Osteoblast (primary cell): ENCODE results near the gene DPF3. TPM values are rescaled to one million over a fixed set of nuclear protein-coding genes. Genes with fewer than 3 reads are reported as not detected.

Experiments used
- DNase-seq: peaks from one replicate; pipeline ENCODE4 v3.0.0; 2011; ENCODE audit warnings: low spot score, mixed read lengths; ENCODE audit not compliant: insufficient read length; ENCODE audit errors: missing footprints
- H2AFZ ChIP-seq: 2 replicates; pipeline ENCODE4 v1.6.0; 2011; ENCODE audit warnings: mild to moderate bottlenecking, low read length
- H3K27ac ChIP-seq: 2 replicates; pipeline ENCODE4 v1.5.1; 2011; ENCODE audit warnings: mild to moderate bottlenecking, low read depth, low read length, moderate library complexity
- H3K27me3 ChIP-seq: 2 replicates; pipeline ENCODE4 v1.6.0; 2012; ENCODE audit warnings: mild to moderate bottlenecking, control low read depth, inconsistent platforms, low read length, moderate library complexity; ENCODE audit not compliant: insufficient read depth
- H3K36me3 ChIP-seq: 2 replicates; pipeline ENCODE4 v1.5.1; 2011; ENCODE audit warnings: mild to moderate bottlenecking, low read length, control low read depth, moderate library complexity; ENCODE audit not compliant: insufficient read depth
- H3K4me1 ChIP-seq: 2 replicates; pipeline ENCODE4 v1.5.1; 2011; ENCODE audit warnings: mild to moderate bottlenecking, low read length, control low read depth, moderate library complexity; ENCODE audit not compliant: insufficient read depth
- H3K4me2 ChIP-seq: 2 replicates; pipeline ENCODE4 v1.6.0; 2011; ENCODE audit warnings: mild to moderate bottlenecking, low read length; ENCODE audit not compliant: insufficient read depth
- H3K4me3 ChIP-seq: fragments of 200-600 bp; sonication (generic); 3 replicates; pipeline ENCODE4 v1.5.1; 2012; ENCODE audit warnings: mild to moderate bottlenecking, low read length, inconsistent platforms; ENCODE audit not compliant: insufficient read depth
- H3K79me2 ChIP-seq: 2 replicates; pipeline ENCODE4 v1.6.0; 2012; ENCODE audit warnings: mild to moderate bottlenecking, low read length, control low read depth, inconsistent platforms; ENCODE audit not compliant: insufficient read depth
- H3K9me3 ChIP-seq: 2 replicates; pipeline ENCODE4 v1.5.1; 2011; ENCODE audit warnings: low read depth, low read length, control low read depth
- H4K20me1 ChIP-seq: 2 replicates; pipeline ENCODE4 v1.6.0; 2012; ENCODE audit warnings: mild to moderate bottlenecking, low read length, control low read depth; ENCODE audit not compliant: insufficient read depth
- CTCF ChIP-seq: IDR thresholded peaks from 2 replicates; pipeline ENCODE4 v1.5.1; 2011; ENCODE audit warnings: mild to moderate bottlenecking, low read depth, low read length, moderate library complexity; ENCODE audit errors: extremely low read depth
- total RNA-seq: library from RNA; depleted of rRNA; stranded (reverse); fragments of >200 nt; gene quantifications from 2 replicates; pipeline ENCODE4 v1.2.3, GENCODE V29; 2012

DPF3 gene
- total RNA-seq, 1 donor, result 1.8 TPM

DNA sequence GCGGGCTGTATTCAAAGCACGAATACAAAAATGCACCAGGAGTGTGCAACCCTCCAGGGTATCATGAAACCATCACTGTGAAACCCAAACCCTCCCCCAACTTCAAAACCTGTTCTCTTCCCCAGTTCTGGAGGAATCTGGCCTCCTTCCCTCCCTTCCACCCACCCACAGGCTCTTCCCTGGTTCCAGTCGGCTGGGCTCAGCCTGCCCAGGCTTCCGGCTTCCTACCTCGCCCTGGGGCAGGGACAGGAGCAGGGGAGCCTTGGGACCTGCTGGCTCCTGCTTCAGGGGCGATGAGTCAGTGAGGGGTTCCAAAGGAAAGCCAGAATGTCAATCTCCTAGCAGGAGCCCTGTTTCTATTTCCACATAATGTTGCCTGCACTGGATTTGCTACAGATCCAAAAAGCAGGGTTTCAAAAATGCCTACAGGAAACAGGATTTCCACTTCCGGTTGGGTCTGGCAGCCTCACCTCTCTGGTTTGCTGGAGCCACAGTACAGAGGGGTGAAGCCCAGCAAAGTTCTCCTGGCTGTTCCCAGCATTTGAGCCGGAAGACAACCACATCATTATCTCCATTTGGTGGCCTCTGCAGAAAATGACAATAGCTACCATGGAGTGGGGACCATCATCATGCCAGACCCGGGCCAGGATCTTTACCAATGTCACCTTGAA, 278.3 kb downstream of the DPF3 start:
- no peaks in the 10 kb centered on the region for H3K27me3 ChIP-seq
- H3K4me2 ChIP-seq, result no peak overlapping the region
- peak; percentile 56 for DNase-seq
- no peak overlapping the region for H3K4me3 ChIP-seq
- no peak for TF ChIP-seq CTCF
- no peak overlapping the region for H3K27ac ChIP-seq
- no peaks in the 10 kb centered on the region for H4K20me1 ChIP-seq
- H2AFZ ChIP-seq, result peak overlapping the region; percentile 62
- H3K36me3 ChIP-seq, result no peaks in the 10 kb centered on the region
- no peaks in the 10 kb centered on the region for H3K9me3 ChIP-seq
- no peaks in the 10 kb centered on the region for H3K79me2 ChIP-seq
- H3K4me1 ChIP-seq, result peaks cover 25% of the 10 kb centered on the region

GRCh38 chr14:72614891-72615415, 278.9 kb downstream of the DPF3 start:
- Histone ChIP-seq H3K4me3 (no peak overlapping the region), H3K4me1 (peaks cover 25% of the 10 kb centered on the region), H3K27me3 (no peaks in the 10 kb centered on the region), H3K27ac (no peak overlapping the region), H2AFZ (no peak overlapping the region), H4K20me1 (no peaks in the 10 kb centered on the region), H3K9me3 (no peaks in the 10 kb centered on the region), H3K4me2 (no peak overlapping the region), H3K36me3 (no peaks in the 10 kb centered on the region), H3K79me2 (no peaks in the 10 kb centered on the region)
- TF ChIP-seq CTCF, result no peak
- DNase-seq, result peak; percentile 43

GRCh38 chr14:72614365-72614764, 279.5 kb downstream of the DPF3 start:
- no peak overlapping the region for H3K27ac ChIP-seq
- H4K20me1 ChIP-seq, result no peaks in the 10 kb centered on the region
- no peaks in the 10 kb centered on the region for H3K79me2 ChIP-seq
- DNase-seq, result no peak
- no peak overlapping the region for H3K4me2 ChIP-seq
- H3K4me1 ChIP-seq, result peaks cover 26% of the 10 kb centered on the region
- no peak for TF ChIP-seq CTCF
- no peaks in the 10 kb centered on the region for H3K9me3 ChIP-seq
- no peak overlapping the region for H2AFZ ChIP-seq
- H3K27me3 ChIP-seq, result no peaks in the 10 kb centered on the region
- no peaks in the 10 kb centered on the region for H3K36me3 ChIP-seq
- no peak overlapping the region for H3K4me3 ChIP-seq

DNA sequence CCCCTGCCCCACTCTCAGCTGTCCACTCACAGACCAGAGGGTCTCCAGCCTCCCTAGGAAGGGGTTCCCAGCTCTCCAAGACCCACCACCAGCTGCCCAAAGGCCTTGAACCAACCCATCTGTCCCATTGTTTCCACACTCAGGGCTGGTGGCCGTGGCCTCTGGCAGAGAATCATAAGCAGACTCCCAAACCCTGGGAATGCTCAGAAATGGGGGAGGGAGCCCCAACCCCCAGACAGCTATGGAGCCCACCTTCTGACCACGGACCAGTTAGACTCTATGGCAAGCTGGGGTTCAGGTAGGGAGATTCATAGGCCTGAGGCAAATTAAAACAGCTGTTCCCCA, 280.0 kb downstream of the DPF3 start:
- no peak overlapping the region for H3K4me3 ChIP-seq
- H3K27ac ChIP-seq, result no peak overlapping the region
- no peaks in the 10 kb centered on the region for H3K27me3 ChIP-seq
- H3K4me1 ChIP-seq, result peaks cover 30% of the 10 kb centered on the region
- no peaks in the 10 kb centered on the region for H4K20me1 ChIP-seq
- no peak overlapping the region for H2AFZ ChIP-seq
- H3K36me3 ChIP-seq, result no peaks in the 10 kb centered on the region
- no peaks in the 10 kb centered on the region for H3K9me3 ChIP-seq
- peak; percentile 54 for DNase-seq
- no peaks in the 10 kb centered on the region for H3K79me2 ChIP-seq
- no peak for TF ChIP-seq CTCF
- H3K4me2 ChIP-seq, result no peak overlapping the region
